ENCODE measurements around the gene GNA12. TPM values are rescaled to one million over a fixed set of nuclear protein-coding genes. Genes with fewer than 3 reads are reported as not detected.

Gene GNA12
- total and polyA plus RNA-seq, 9 of the 15 experiments (the other 6 are each of a cell fraction or from before 2014, with no cell fraction given): 0.65 to 32.7 (median 9.6) TPM

- FAIRE-seq (peak; percentile 91), ATAC-seq (peak; percentile 77), DNase-seq (ENCODE audit: extremely low read depth in 1 of 4, low spot score in 3 of 4) (peak; percentile 65 to 81 (median 70))
- Histone ChIP-seq H3K36me3 (ENCODE audit: control insufficient read depth, insufficient read depth, low read length) (peaks cover 20% of the 10 kb centered on the region; the same call in 1 of the 3 replicates), H3K27ac (ENCODE audit: extremely low read depth, low read depth, low read length) (peak overlapping the region; percentile 92), H3K27me3 (ENCODE audit: control insufficient read depth in 2 of 2, insufficient read depth in 2 of 2, low read length in 2 of 2) (no peaks in the 10 kb centered on the region), H3K4me2 (ENCODE audit: insufficient read depth, low read length) (peak overlapping the region; percentile 77), H3K4me3 (peak overlapping the region; percentile 5), H3K9me3 (replicated peaks; ENCODE audit: control insufficient read depth, insufficient read depth, low read depth, low read length) (no peaks in the 10 kb centered on the region), H3K79me2 (ENCODE audit: control insufficient read depth, insufficient read depth, low read length) (peaks cover 11% of the 10 kb centered on the region; the same call in 2 of the 3 replicates), H3K4me1 (replicated peaks in 1 of 2; ENCODE audit: control insufficient read depth in 2 of 2, insufficient read depth in 2 of 2, low read length in 2 of 2) (peaks cover 36 to 53% of the 10 kb centered on the region in 2 experiments), H3K9me1 (ENCODE audit: control insufficient read depth, insufficient read depth, low read length) (no peaks in the 10 kb centered on the region), H4K20me1 (replicated peaks; ENCODE audit: control insufficient read depth, insufficient read depth, low read length) (no peaks in the 10 kb centered on the region), H2AFZ (ENCODE audit: low read depth, low read length) (peak overlapping the region; percentile 93), H3K9ac (ENCODE audit: insufficient read depth in 1 of 2, low read depth in 2 of 2, low read length in 2 of 2) (peak overlapping the region; percentile 78 to 87)
- ChIA-PET CTCF (ENCODE audit: low intra/inter-chr PET ratio) (no interaction called here), POLR2A (interaction anchor here (0.6 to 1.7 kb wide), 5 partner anchors 16 to 205 kb away, joined by 3 to 6 read pairs (median 4); no protein-coding TSS in a partner anchor)
- in situ Hi-C loops (cut with MboI) (no loop called here), intact Hi-C loops (cut with micrococcal nuclease) (no loop called here)
- 5% methylated on average over 18 of the region's 18 CpGs for WGBS (ENCODE audit: insufficient coverage, low coverage, missing lambda C conversion rate)
- BruUV-seq (replicated peaks): no TSS peak
- TF ChIP-seq TRIM28 (IDR thresholded peaks at IDR 0.05): peak; percentile 59; the same call in 1 of the 2 replicates
- peak; percentile 46; the same call in 1 of the 2 replicates for TF ChIP-seq ZNF263 (CRISPR knock-in tag; IDR thresholded peaks at IDR 0.05; ENCODE audit: borderline replicate concordance)
- TF ChIP-seq VEZF1 (CRISPR knock-in tag; IDR thresholded peaks at IDR 0.05): peak; percentile 53
- TF ChIP-seq GATAD2A (IDR thresholded peaks at IDR 0.05): no peak
- no peak for TF ChIP-seq DDX20 (tag; IDR thresholded peaks at IDR 0.05; ENCODE audit: low read depth)
- peak; percentile 52; the same call in 1 of the 2 replicates for TF ChIP-seq GABPB1 (CRISPR knock-in tag; IDR thresholded peaks at IDR 0.05)
- TF ChIP-seq HSF4 (CRISPR knock-in tag; IDR thresholded peaks at IDR 0.05; ENCODE audit: borderline replicate concordance): no peak
- TF ChIP-seq DMBX1 (CRISPR knock-in tag; IDR thresholded peaks at IDR 0.05; ENCODE audit: borderline replicate concordance): peak; percentile 78
- TF ChIP-seq C11orf30 (IDR thresholded peaks at IDR 0.05; ENCODE audit: low read depth): peak; percentile 53; the same call in 1 of the 2 replicates
- TF ChIP-seq NRF1 (conservative IDR thresholded peaks at IDR 0.05 in 1 of 2, IDR thresholded peaks at IDR 0.05 in 1 of 2): peak; percentile 11 to 16; a peak in 1 of 4 replicates
- 0 out of 2 replicates have a peak, but pooled peaks have one; percentile 58 for TF ChIP-seq MTA3 (IDR thresholded peaks at IDR 0.05; ENCODE audit: borderline replicate concordance)
- TF ChIP-seq KAT2B (IDR thresholded peaks at IDR 0.05; ENCODE audit: low read depth, low read length): no peak
- peak in 1 of 2 experiments; percentile 16; a peak in 1 of 4 replicates for TF ChIP-seq RAD21 (CRISPR knock-in tag; conservative IDR thresholded peaks at IDR 0.05 in 1 of 2, IDR thresholded peaks at IDR 0.05 in 1 of 2)
- peak; percentile 45 for TF ChIP-seq TBP (optimal IDR thresholded peaks at IDR 0.05; ENCODE audit: low read depth, low read length)
Observed at GRCh38 chr7:2732959-2733584, 111.0 kb downstream of the GNA12 start.

Data from K562 (cell line).